Calu3 (cell line): Measurements from ENCODE around the gene ABHD2. TPM values are rescaled to one million over a fixed set of nuclear protein-coding genes. Genes with fewer than 3 reads are reported as not detected.

Source experiments
- Bru-seq: library from RNA; stranded (reverse); fragments of 400-500 nt; gene quantifications from one replicate; lab custom pipeline; 2021; lab: Mats Ljungman, UMichigan
- BruChase-seq, 2 experiments: library from RNA; stranded (reverse); fragments of 400-500 nt; gene quantifications; one replicate each; lab custom pipeline; 2021; lab: Mats Ljungman, UMichigan
- BruUV-seq: library from RNA; stranded (reverse); fragments of 400-500 nt; replicated peaks from 2 replicates; lab custom pipeline; 2021; lab: Mats Ljungman, UMichigan
- CTCF ChIA-PET: fragments of 300-600 bp; sonication (Branson Sonifier 250); formaldehyde crosslinking; loops from one replicate; lab custom pipeline; 2022; ENCODE audit warnings: antibody characterized with exemption; lab: Charles Lee
- DNase-seq: peaks from one replicate; pipeline ENCODE4 v3.0.0; 2022
- H3K27ac Mint-ChIP-seq: one replicate; pipeline ENCODE4 v1.8.0; 2022; ENCODE audit warnings: mixed read lengths; ENCODE audit not compliant: unreplicated experiment
- H3K27me3 Mint-ChIP-seq: one replicate; pipeline ENCODE4 v1.8.0; 2022; ENCODE audit warnings: mixed read lengths; ENCODE audit not compliant: unreplicated experiment
- H3K36me3 Mint-ChIP-seq: one replicate; pipeline ENCODE4 v1.8.0; 2022; ENCODE audit warnings: mild to moderate bottlenecking, moderate library complexity, mixed read lengths; ENCODE audit not compliant: insufficient read depth, unreplicated experiment
- H3K4me1 Mint-ChIP-seq: one replicate; pipeline ENCODE4 v1.8.0; 2022; ENCODE audit warnings: mild to moderate bottlenecking, low read depth, mixed read lengths; ENCODE audit not compliant: unreplicated experiment
- H3K4me3 Mint-ChIP-seq: one replicate; pipeline ENCODE4 v1.8.0; 2022; ENCODE audit warnings: mild to moderate bottlenecking, low read depth, moderate library complexity, mixed read lengths; ENCODE audit not compliant: unreplicated experiment
- H3K9me3 Mint-ChIP-seq: one replicate; pipeline ENCODE4 v1.8.0; 2022; ENCODE audit warnings: low read depth, mixed read lengths; ENCODE audit not compliant: unreplicated experiment
- CTCF ChIP-seq: fragments of 200-600 bp; IDR thresholded peaks from one replicate; pipeline ENCODE4 v1.8.0; 2022; ENCODE audit warnings: antibody characterized with exemption; ENCODE audit not compliant: unreplicated experiment
- intact Hi-C: fragments of 100-400 bp; cut with micrococcal nuclease; formaldehyde crosslinking; loops from one replicate; pipeline ENCODE4 v1.10.0; 2022; ENCODE audit not compliant: unreplicated experiment
- long read RNA-seq: library from polyadenylated mRNA; stranded (forward); transcript quantifications from one replicate; pipeline ENCODE4 v2.0.0, GENCODE V29; 2022
- total RNA-seq: library from RNA; stranded (reverse); gene quantifications from 2 replicates; pipeline ENCODE4 v1.2.3, GENCODE V29; 2022

ABHD2 gene, protein sequence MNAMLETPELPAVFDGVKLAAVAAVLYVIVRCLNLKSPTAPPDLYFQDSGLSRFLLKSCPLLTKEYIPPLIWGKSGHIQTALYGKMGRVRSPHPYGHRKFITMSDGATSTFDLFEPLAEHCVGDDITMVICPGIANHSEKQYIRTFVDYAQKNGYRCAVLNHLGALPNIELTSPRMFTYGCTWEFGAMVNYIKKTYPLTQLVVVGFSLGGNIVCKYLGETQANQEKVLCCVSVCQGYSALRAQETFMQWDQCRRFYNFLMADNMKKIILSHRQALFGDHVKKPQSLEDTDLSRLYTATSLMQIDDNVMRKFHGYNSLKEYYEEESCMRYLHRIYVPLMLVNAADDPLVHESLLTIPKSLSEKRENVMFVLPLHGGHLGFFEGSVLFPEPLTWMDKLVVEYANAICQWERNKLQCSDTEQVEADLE
- 300 and 353 TPM in 2 replicates for total RNA-seq
- Bru-seq, nascent RNA = percentile 97 among the genes with signal in this experiment
- percentile 97 among the genes with signal in this experiment for BruChase-seq, experiment 1, labeled RNA remaining after a 6-hour chase
- percentile 94 among the genes with signal in this experiment for BruChase-seq, experiment 2, labeled RNA remaining after a 2-hour chase
- long read RNA-seq, full-length matches to known transcripts = 31 of 77 reads
- long read RNA-seq, partial matches to known transcripts = 7 of 77 reads
- long read RNA-seq, other reads (novel, unspliced or antisense) = 39 of 77 reads

DNA sequence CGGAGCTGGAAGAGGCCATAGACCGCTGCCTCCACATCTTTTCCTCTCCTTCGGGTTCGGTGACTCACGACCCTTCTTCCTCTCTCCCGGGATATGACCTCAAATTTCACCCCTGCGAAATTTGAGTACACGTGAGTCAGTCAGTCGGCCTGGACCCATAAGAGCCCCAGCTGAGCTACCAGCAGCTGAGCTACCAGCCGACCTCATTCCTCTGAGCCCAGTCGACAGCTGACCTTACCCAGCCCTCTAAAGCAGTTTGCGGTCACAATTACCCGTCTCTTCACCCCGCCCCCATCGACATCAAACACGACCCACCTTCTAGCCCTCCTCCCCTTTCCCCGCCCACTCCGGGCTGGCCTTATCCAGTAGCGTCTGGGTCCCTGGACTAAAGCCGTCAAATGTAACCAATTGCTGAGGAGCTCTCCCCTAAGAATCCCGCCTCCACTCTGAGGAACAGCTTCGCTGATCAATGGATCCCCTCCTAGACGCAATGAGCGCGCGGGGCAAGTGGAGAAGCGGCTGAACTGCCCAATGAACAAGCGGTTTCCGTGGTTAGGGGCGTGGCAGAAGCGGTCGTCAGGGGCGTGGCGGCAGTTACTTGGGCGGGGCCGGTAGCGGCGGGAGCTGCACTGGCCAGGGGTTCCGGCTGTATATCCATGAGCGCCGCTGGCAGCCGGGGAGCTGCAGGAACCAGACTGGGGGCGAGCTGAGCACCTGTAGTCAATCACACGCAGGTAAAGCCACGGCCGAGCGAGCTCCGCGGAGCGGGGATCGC, at the start of gene ABHD2:
Gene ABHD2 (plus strand): TSS at position 627 of the 775 bp plus-strand sequence. CDS start 27,872 bp downstream, outside the sequence.
- Mint-ChIP-seq H3K36me3 (peaks cover 4% of the 10 kb centered on the region), H3K4me1 (peaks cover 46% of the 10 kb centered on the region), H3K27me3 (no peaks in the 10 kb centered on the region), H3K27ac (peak within 1 kb of the TSS; percentile 84), H3K4me3 (no peak within 1 kb of the TSS), H3K9me3 (no peaks in the 10 kb centered on the region)
- CTCF ChIA-PET = interaction anchor here (0.8 to 5.2 kb wide), 24 partner anchors 9 to 449 kb away, joined by 3 to 38 read pairs (median 6); partner anchors contain the start of gene ISG20
- peak; percentile 100 for DNase-seq
- intact Hi-C loops = loop anchor here (1.0 to 2.0 kb wide), 4 partner anchors 17 to 79 kb away; no protein-coding TSS in a partner anchor
- no peak for TF ChIP-seq CTCF
- no TSS peak for BruUV-seq

DNA sequence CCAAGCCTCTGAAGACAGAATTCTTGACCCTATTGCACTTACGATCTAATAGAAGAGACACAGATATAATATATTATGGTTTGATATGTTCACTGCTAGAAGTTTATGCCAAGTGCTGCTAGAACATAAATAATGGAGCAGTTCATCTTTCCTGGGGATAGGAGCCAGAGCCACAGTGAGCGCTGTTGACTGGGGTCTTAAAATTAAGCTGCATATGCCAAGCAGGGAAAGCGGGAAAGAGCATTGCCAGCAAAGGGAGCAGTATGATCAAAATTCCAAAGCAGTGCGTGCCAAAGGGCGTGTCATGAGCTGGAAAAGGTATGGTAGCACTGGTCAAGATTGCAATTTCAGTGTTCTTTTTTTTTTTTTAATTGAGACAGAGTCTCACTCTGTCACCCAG, 49.1 kb upstream of the ABHD2 start:
- Mint-ChIP-seq H3K9me3 (peaks cover 3% of the 10 kb centered on the region), H3K27ac (no peak overlapping the region), H3K27me3 (peaks cover 44% of the 10 kb centered on the region), H3K36me3 (peaks cover 4% of the 10 kb centered on the region), H3K4me3 (no peak overlapping the region), H3K4me1 (peaks cover 8% of the 10 kb centered on the region)
- DNase-seq = no peak
- CTCF ChIA-PET = interaction anchor here (0.6 kb wide), 1 partner anchor 112 kb away, joined by 3 read pairs; no protein-coding TSS in a partner anchor
- intact Hi-C loops = no loop called here
- TF ChIP-seq CTCF = no peak
- BruUV-seq = no TSS peak

DNA sequence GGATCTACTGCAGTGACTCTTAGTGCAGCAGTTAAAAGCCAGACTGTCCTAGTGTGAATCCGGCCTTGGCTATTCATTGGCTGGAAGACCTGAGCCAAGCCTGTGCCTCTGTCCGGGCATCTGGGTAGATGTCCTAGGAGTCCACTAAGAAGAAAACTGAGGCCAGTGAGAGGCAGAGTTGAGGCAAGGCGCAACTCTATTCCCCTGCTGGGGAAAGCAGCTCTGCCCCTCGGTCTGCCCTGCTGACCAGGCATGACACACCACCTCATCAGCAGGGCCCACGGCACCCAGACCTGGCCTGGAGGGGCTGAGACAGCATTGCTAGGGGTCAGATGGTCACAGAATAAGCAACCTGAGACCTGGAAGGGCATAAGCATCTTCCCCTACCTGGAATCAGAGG, 46.7 kb upstream of the ABHD2 start:
- Mint-ChIP-seq H3K4me1 (peaks cover 8% of the 10 kb centered on the region), H3K36me3 (peaks cover 4% of the 10 kb centered on the region), H3K4me3 (no peak overlapping the region), H3K27me3 (peaks cover 33% of the 10 kb centered on the region), H3K9me3 (peaks cover 3% of the 10 kb centered on the region), H3K27ac (no peak overlapping the region)
- DNase-seq = no peak
- CTCF ChIA-PET = no interaction called here
- no TSS peak for BruUV-seq
- TF ChIP-seq CTCF = no peak
- intact Hi-C loops = no loop called here

GRCh38 chr15:89042387-89042786, 45.9 kb upstream of the ABHD2 start:
- no peak overlapping the region for H3K4me3 Mint-ChIP-seq
- H3K9me3 Mint-ChIP-seq = peaks cover 3% of the 10 kb centered on the region
- intact Hi-C loops = no loop called here
- DNase-seq = no peak
- CTCF ChIA-PET = interaction anchor here (0.9 to 1.0 kb wide), 2 partner anchors 11 to 46 kb away, joined by 3 to 4 read pairs; partner anchors contain the start of gene ABHD2
- peaks cover 8% of the 10 kb centered on the region for H3K4me1 Mint-ChIP-seq
- no peak for TF ChIP-seq CTCF
- H3K27ac Mint-ChIP-seq = no peak overlapping the region
- no TSS peak for BruUV-seq
- peaks cover 24% of the 10 kb centered on the region for H3K27me3 Mint-ChIP-seq
- H3K36me3 Mint-ChIP-seq = peaks cover 4% of the 10 kb centered on the region
